ENCODE results near the gene NBPF20.
"Not testable (repeated sequence)": the region's sequence is repeated elsewhere in the genome, so short reads cannot be mapped to it uniquely, and the experiment has no call there.

NBPF20 gene

DNA sequence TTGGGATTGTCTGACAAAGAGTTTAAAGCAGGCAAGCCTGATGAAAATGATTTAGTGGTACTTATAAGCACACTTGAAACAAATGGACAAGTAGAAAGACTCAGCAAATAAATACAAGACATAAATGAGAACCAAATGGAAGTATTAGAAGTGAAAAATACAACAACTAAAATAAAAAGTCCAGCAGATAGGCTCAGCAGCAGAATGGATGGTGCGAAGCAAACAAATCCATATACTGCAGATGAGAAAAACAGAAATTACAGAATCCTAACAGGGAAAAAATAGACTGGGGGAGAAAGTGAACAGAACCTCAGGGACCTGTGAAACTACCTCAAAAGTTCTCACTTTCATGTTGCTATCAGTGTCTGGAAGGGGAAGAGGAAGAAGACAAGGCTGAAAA, 3.9 kb upstream of the NBPF20 start:
- DNase-seq, result not testable (repeated sequence)

DNA sequence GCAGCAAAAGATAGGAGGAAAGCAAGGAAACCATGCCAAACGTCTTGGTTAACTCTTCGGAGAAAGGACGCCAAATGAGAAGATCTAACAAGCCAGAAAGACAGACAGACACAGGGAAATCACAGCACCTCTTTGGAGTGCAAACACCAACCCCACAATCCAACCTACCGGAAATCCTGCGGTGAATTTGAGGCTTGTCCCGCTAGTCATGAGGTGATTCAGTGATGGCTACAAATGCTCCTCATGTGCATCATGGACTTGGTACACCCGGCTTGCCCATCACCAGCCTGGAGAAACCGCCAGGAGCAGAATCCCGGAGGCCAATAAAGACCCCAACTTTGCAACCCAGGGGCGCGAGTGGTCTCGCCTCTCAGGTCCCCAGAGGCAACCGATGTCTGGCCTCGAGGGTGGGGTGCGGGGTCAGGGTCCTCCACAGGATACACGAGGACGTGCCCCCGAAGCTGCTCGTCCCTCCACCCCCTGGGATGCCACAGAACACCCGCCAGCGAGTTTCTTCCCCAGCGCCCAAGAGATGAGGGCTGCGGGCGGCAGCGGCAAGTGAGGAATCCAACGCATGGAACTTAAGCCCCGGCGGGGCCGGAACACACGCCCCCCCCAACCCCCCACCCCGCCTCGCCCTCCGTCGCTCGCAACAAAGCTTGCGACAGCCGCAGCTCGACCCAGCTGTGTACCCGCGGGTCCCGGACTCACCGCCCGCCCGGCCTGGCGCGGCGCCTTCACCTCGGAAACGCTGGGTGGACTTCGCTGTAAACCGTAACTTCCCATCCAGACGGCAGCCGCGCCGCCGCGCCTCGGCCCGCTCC, 579 bp downstream of the NBPF20 start:
- peak; percentile 53 for DNase-seq

DNA sequence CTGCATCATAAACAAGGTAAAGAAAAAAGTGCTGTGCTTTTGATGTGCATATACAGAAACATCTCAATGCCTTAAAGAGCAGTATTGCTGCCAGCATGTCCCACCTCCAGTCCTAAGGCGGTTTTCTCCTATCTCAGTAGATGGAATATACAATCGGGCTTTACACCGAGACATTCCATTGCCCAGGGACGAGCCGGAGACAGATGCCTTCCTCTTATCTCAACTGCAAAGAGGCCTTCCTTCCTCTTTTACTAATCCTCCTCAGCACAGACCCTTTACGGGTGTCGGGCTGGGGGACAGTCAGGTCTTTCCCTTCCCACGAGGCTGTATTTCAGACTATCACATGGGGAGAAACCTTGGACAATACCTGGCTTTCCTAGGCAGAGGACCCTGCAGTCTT, 10.3 kb downstream of the NBPF20 start:
- not testable (repeated sequence) for DNase-seq

DNA sequence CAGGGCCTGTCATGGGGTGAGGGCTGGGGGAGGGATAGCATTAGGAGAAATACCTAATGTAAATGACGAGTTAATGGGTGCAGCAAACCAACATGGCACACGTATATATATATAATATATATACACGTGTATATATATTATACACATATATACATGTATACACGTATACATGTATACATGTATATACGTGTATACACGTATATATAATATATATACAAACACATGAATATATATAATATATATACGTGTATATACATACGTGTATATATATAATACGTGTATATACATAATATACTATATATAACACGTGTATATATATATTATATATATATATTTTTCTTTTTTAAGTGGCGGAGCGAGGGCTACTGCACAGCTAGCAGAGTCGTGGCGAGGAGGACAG, 18.1 kb downstream of the NBPF20 start:
- not testable (repeated sequence) for DNase-seq

DNA sequence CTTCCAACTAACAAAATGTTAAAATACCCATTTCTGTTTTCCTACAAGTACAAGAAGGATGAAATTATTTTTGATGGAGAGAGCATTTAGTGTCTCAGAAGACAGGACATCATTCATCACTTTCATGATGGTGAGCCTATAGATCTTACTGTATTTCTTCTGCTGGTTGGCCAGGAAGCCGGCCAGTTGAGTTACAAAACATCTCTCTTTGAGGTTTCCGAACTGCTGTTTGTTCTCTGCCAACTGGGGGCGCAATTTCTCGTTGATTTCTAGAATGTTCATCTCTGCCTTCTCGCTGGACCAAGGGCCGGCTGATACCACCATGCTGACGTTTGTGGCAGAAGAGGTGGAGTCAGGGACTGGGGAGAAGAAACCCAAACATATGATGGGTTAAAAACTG, 20.5 kb downstream of the NBPF20 start:
- DNase-seq, result not testable (repeated sequence)

DNA sequence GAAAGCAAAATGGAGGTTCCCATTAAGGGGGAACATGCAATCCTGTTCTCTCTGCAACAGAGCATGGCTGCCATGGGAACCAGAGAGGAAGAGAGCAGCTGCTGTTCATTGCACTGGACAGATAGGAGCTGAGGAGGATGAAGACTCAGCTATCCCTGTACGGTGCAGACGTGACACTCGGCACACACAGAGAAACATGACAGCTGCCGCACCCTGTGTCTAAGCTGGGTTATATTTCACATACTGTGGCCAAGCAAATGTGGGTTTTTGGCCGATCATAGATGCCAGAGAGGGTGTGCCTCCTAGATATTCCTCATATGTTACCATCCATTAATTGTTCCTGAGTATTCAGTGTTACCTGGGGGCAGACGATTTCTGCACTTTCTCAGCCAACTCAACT, 24.7 kb downstream of the NBPF20 start:
- not testable (repeated sequence) for DNase-seq
